ENCODE data around the gene PLSCR4.

DNA sequence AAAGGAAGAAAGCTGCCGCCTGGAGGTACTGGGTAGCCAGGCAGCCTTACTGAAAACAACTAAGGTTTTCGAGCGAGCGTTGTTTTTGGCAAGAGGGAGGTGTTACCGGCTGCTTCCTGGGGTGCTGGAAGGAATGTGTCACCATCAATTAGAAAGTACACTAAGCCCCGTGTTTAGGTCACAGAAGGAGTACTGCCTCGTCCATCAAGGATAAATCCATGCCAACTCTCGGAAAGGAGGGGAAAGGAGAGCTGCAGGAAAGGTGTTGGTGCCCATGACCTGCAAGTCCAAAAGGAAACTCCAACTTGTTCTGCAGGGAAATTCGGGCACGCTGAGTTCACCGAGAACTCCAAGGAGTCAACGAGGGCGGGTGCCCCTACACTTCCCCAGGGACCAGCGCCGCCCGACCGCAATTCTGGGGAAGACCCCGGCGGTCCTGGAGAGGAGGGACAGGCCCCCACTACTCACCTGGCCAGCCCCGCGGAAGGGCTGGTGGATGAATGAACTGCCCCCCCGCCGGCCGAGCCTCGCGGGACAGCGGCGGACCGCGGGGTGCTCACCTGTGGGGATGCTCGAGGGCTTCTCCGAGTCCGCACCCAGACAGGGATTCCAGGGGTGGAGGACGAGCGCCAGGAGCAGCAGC is 90.5 kb downstream of the PLSCR4 start:
- TF ChIP-seq CTCF (IDR thresholded peaks at IDR 0.05) (peak; percentile 66 to 71 (median 70)), EP300 (IDR thresholded peaks at IDR 0.05) (no peak), POLR2A (IDR thresholded peaks at IDR 0.05) (peak in 1 of 2 donors; percentile 51), POLR2AphosphoS5 (IDR thresholded peaks at IDR 0.05) (peak; percentile 77)

Data from gastroesophageal sphincter (tissue), 3 donors.